Stimulated activated naive CD8-positive, alpha-beta T cell treated with anti-CD3 and anti-CD28 coated beads, Interleukin-15, Interleukin-2, amounts not matched to agents 100 ng/mL and 50 ng/mL, for 24 hours (primary cell): ENCODE measurements around the gene OR2A25.

Experiments
- H3K27ac Mint-ChIP-seq: one replicate; pipeline ENCODE4 v1.8.0; 2021; ENCODE audit warnings: mild to moderate bottlenecking, mixed read lengths
- H3K27me3 Mint-ChIP-seq: one replicate; pipeline ENCODE4 v1.8.0; 2021; ENCODE audit warnings: mixed read lengths
- H3K36me3 Mint-ChIP-seq: one replicate; pipeline ENCODE4 v1.8.0; 2021; ENCODE audit warnings: low read depth, mixed read lengths
- H3K4me1 Mint-ChIP-seq: one replicate; pipeline ENCODE4 v1.8.0; 2021; ENCODE audit warnings: low read depth, mixed read lengths
- H3K4me3 Mint-ChIP-seq: one replicate; pipeline ENCODE4 v1.8.0; 2021; ENCODE audit warnings: mild to moderate bottlenecking, mixed read lengths
- H3K9me3 Mint-ChIP-seq: one replicate; pipeline ENCODE4 v1.8.0; 2021; ENCODE audit warnings: mixed read lengths

OR2A25 gene

DNA sequence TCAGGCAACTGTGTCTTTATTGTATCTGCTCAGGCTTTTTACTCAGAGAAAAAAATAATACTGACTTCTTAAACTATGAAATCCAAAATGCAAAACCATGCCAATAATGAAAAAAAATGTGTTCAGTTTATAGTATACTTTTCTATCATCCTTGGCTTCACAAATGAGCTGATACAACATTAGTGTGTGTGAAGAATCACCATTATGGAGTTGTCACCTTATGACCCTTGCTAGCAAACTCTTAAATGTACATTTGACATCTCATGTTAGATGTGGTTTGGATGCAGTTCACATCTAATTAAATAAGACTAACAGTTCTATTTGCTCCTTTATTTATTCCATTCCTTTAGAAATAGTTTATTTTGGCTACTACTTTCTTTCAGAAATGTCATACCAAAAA is 35.6 kb downstream of the OR2A25 start:
- Mint-ChIP-seq H3K9me3 (no peaks in the 10 kb centered on the region), H3K4me1 (no peaks in the 10 kb centered on the region), H3K27me3 (peaks cover 4% of the 10 kb centered on the region), H3K4me3 (no peak overlapping the region), H3K36me3 (no peaks in the 10 kb centered on the region), H3K27ac (no peak overlapping the region)

DNA sequence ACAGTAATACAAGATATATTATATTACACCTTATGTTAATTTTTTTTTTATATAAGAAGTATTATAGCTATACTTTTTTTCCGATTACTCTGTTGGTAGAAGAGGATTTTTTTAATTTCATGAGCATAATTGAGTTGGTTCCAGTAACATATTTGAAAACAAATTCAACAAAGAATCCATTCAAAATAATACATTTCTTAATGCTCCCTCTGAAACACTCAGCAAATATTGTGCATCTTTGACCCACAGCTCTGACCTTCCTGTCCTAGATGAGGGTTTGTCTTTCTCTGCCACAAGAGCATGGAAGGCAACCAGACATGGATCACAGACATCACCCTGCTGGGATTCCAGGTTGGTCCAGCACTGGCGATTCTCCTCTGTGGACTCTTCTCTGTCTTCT is 39.7 kb downstream of the OR2A25 start, which contains the start of gene OR2A2:
Gene OR2A2, plus strand, starts transcription at position 301 of the 400 bp plus-strand sequence. Its CDS starts 0 bp downstream, at position 301.
- Mint-ChIP-seq H3K27me3 (peaks cover 17% of the 10 kb centered on the region), H3K4me1 (no peaks in the 10 kb centered on the region), H3K9me3 (no peaks in the 10 kb centered on the region), H3K27ac (no peak within 1 kb of the TSS), H3K36me3 (no peaks in the 10 kb centered on the region), H3K4me3 (no peak within 1 kb of the TSS)

DNA sequence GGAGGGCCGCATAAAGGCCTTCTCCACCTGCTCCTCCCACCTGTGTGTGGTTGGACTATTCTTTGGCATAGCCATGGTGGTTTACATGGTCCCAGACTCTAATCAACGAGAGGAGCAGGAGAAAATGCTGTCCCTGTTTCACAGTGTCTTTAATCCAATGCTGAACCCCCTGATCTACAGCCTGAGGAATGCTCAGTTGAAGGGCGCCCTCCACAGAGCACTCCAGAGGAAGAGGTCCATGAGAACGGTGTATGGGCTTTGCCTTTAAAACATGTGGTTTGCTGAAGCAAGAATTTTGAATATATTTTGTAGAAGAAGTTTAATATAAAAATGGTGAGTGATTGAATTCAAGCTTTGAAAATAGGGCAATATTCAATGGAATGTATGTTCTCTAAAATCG is 40.7 kb downstream of the OR2A25 start:
- Mint-ChIP-seq H3K27me3 (peaks cover 15% of the 10 kb centered on the region), H3K9me3 (no peaks in the 10 kb centered on the region), H3K36me3 (no peaks in the 10 kb centered on the region), H3K4me3 (no peak overlapping the region), H3K4me1 (no peaks in the 10 kb centered on the region), H3K27ac (no peak overlapping the region)

DNA sequence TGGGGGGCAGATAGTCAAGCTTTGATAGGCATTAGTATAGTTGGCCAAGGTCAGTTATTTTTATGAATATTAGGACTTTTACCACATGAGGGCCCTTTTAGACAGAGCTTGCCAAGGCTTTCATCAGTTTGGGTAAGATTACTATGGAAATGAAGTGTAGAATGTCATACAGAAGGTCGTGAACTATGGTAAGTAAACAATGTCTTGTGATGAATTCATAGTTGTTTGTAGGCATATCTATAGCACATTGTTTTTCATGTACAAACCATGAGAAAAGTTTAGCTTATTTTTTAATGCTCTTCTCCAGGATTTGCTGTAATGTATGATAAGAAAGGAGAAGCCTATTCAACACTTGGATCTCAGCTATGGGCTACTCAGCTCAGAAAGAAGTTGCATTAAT is 44.0 kb downstream of the OR2A25 start:
- no peaks in the 10 kb centered on the region for H3K36me3 Mint-ChIP-seq
- no peaks in the 10 kb centered on the region for H3K9me3 Mint-ChIP-seq
- H3K4me3 Mint-ChIP-seq: no peak overlapping the region
- H3K4me1 Mint-ChIP-seq: no peaks in the 10 kb centered on the region
- peaks cover 15% of the 10 kb centered on the region for H3K27me3 Mint-ChIP-seq
- no peak overlapping the region for H3K27ac Mint-ChIP-seq

DNA sequence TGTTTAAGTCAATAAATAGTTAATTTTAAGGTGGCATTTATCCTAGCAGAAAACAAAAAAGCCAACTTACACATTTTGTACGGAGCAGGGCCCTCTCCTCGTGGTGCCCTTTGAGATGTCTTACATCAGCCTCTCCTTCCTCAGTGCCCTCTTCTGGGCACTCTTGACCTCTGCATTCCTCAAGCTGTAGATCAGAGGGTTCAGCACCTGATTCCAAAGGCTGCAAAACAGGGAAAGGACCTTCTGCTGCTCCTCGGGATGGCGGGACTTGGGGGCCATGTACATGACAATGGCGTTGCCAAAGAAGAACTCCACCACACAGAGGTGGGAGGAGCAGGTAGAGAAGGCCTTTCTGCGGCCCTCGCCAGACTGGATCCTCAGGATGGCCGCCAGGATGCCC is 48.7 kb downstream of the OR2A25 start:
- no peaks in the 10 kb centered on the region for H3K36me3 Mint-ChIP-seq
- H3K27ac Mint-ChIP-seq: no peak overlapping the region
- no peaks in the 10 kb centered on the region for H3K9me3 Mint-ChIP-seq
- H3K27me3 Mint-ChIP-seq: peaks cover 4% of the 10 kb centered on the region
- no peaks in the 10 kb centered on the region for H3K4me1 Mint-ChIP-seq
- H3K4me3 Mint-ChIP-seq: no peak overlapping the region

DNA sequence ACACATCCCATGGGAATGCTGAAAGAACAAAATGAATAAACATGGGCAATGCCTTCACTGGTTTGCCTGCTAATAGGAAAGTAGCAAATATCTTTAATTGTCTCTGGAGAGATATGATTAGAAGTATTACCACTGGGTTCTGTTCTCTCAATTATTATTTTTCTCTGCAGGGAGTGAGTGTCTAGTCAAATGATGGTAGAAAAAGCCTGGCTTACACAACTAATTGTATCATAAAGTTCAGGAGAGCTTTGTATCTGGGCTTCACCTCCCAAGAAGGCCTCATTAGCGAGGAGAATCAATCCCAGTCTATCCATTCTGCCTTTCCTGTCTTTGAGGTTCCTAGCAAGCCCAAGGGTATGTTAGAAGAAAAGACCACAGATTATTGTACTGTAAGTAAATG is 53.3 kb downstream of the OR2A25 start, which contains the start of gene OR2A14:
Gene OR2A14, plus strand, starts transcription at position 301 of the 400 bp plus-strand sequence. CDS start 5,937 bp downstream, outside the sequence.
- no peak within 1 kb of the TSS for H3K27ac Mint-ChIP-seq
- no peak within 1 kb of the TSS for H3K4me3 Mint-ChIP-seq
- H3K9me3 Mint-ChIP-seq: no peaks in the 10 kb centered on the region
- H3K27me3 Mint-ChIP-seq: peaks cover 4% of the 10 kb centered on the region
- H3K4me1 Mint-ChIP-seq: no peaks in the 10 kb centered on the region
- no peaks in the 10 kb centered on the region for H3K36me3 Mint-ChIP-seq
